ENCODE results near the gene RIPPLY2. TPM values are rescaled to one million over a fixed set of nuclear protein-coding genes. Genes with fewer than 3 reads are reported as not detected.
"Not testable (repeated sequence)": the region's sequence is repeated elsewhere in the genome, so short reads cannot be mapped to it uniquely, and the experiment has no call there.

Gene RIPPLY2, protein sequence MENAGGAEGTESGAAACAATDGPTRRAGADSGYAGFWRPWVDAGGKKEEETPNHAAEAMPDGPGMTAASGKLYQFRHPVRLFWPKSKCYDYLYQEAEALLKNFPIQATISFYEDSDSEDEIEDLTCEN
- total RNA-seq (not detected), polyA plus RNA-seq (not detected)

DNA sequence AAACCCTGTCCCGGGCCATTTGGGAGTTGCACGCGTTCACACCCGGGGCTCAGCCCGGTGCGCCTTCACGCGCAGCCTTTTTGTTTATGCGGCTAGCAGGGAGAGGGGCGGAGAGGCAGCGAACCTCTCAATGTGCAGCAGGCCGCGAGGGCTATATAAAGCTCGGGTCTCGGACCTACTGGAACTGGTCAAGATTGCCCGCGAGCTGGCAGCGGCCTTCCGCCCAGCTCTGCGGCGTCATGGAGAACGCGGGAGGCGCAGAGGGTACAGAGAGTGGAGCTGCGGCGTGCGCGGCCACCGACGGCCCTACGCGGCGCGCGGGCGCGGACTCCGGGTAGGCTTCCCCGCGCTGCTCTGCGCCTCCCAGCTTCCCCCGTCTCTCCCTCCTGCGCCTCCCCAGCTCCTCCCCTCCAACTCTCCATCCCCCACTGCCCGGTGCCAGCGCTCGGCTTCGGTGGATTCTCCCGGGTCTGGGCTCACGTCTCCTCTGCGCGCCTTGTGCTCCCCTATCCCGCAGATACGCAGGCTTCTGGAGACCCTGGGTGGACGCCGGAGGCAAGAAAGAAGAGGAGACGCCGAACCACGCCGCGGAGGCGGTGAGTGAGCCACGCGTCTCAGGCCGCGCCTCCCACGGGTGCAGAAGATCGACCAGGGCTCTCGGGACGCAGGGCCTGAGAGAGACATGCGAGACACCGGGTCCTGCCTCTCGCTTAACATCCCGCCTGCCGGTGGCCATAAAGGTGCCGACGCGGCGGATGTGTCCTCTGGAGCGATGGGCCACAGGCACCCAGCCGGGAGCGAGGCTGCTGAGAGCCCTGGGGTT lies at the start of gene RIPPLY2:
Gene RIPPLY2 (plus strand): TSS at position 183 of the 823 bp plus-strand sequence. CDS start 57 bp downstream, at position 240.
- WGBS: 4% methylated on average over 81 of the region's 81 CpGs
- Histone ChIP-seq H3K27ac (ENCODE audit: low read depth in 1 of 2, low read length in 2 of 2) (no peak within 1 kb of the TSS), H3K4me3 (ENCODE audit: low read depth in 1 of 3, low read length in 3 of 3) (peak within 1 kb of the TSS in 2 of 3 donors; percentile 34 to 43), H3K9ac (ENCODE audit: low read depth in 1 of 2, low read length in 2 of 2) (no peak within 1 kb of the TSS), H3K9me3 (ENCODE audit: control insufficient read depth in 4 of 4, low read length in 3 of 4) (no peaks in the 10 kb centered on the region), H3K27me3 (ENCODE audit: control insufficient read depth in 4 of 4, insufficient read depth in 4 of 4, low read length in 3 of 4) (peaks cover 2 to 11% (median 7%) of the 10 kb centered on the region in 4 donors), H3K36me3 (ENCODE audit: control insufficient read depth in 4 of 4, insufficient read depth in 3 of 4, low read depth in 1 of 4, low read length in 3 of 4) (no peaks in the 10 kb centered on the region), H3K4me1 (ENCODE audit: control insufficient read depth in 4 of 4, insufficient read depth in 4 of 4, low read length in 3 of 4) (peaks cover 7 to 13% (median 11%) of the 10 kb centered on the region in 4 donors)
- TF ChIP-seq RAD21 (IDR thresholded peaks at IDR 0.05) (no peak), TAF1 (conservative IDR thresholded peaks at IDR 0.05) (no peak), SP1 (IDR thresholded peaks at IDR 0.05) (no peak), RXRA (IDR thresholded peaks at IDR 0.05) (no peak)
- TF ChIP-seq, protein P1, sequence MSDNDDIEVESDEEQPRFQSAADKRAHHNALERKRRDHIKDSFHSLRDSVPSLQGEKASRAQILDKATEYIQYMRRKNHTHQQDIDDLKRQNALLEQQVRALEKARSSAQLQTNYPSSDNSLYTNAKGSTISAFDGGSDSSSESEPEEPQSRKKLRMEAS (IDR thresholded peaks at IDR 0.05): no peak
- DNase-seq (ENCODE audit: low spot score): no peak

DNA sequence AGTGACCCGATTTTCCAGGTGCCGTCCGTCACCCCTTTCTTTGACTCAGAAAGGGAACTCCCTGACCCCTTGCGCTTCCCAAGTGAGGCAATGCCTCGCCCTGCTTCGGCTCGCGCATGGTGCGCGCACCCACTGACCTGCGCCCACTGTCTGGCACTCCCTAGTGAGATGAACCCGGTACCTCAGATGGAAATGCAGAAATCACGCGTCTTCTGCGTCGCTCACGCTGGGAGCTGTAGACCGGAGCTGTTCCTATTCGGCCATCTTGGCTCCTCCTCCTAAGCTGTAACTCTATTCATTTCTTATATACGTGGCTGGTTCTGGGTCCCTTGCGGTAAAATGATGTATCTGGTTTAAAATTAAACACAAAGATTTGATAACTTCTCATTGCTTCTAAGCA lies 49.7 kb upstream of the RIPPLY2 start:
- not testable (repeated sequence) for H3K9ac ChIP-seq (ENCODE audit: low read depth in 1 of 2, low read length in 2 of 2); H3K9me3 ChIP-seq (ENCODE audit: control insufficient read depth in 4 of 4, low read length in 3 of 4); H3K4me1 ChIP-seq (ENCODE audit: control insufficient read depth in 4 of 4, insufficient read depth in 4 of 4, low read length in 3 of 4); H3K4me3 ChIP-seq (ENCODE audit: low read depth in 1 of 3, low read length in 3 of 3); H3K27me3 ChIP-seq (ENCODE audit: control insufficient read depth in 4 of 4, insufficient read depth in 4 of 4, low read length in 3 of 4); H3K27ac ChIP-seq (ENCODE audit: low read depth in 1 of 2, low read length in 2 of 2); H3K36me3 ChIP-seq (ENCODE audit: control insufficient read depth in 4 of 4, insufficient read depth in 3 of 4, low read depth in 1 of 4, low read length in 3 of 4); DNase-seq (ENCODE audit: low spot score)
- WGBS: 94% methylated on average over 9 of the region's 21 CpGs

DNA sequence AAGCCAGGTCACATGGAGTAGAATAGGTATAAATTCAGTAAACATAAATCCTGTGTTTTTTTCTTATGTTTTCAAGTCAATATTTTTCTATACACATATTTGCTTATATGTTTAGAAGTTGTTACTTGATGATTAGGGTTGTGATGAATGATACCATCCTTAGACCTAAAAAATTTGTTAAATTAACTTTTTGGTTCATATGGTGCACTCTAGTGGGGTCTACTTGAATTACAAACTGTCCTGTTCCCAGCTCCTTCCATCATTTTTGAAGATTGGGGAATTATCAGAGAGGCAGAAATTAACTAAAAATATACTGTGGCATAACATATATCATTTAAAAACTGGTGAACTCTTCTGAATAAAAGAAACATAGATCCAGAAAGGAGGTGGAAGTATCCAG lies 48.3 kb upstream of the RIPPLY2 start:
- TF ChIP-seq RXRA (IDR thresholded peaks at IDR 0.05) (no peak), FOXA2 (IDR thresholded peaks at IDR 0.05) (no peak), FOXA1 (IDR thresholded peaks at IDR 0.05) (no peak)
- H3K27me3 ChIP-seq (ENCODE audit: control insufficient read depth in 4 of 4, insufficient read depth in 4 of 4, low read length in 3 of 4): no peaks in the 10 kb centered on the region
- no peak for DNase-seq (ENCODE audit: low spot score)
- no peak overlapping the region for H3K27ac ChIP-seq (ENCODE audit: low read depth in 1 of 2, low read length in 2 of 2)
- no peaks in the 10 kb centered on the region for H3K36me3 ChIP-seq (ENCODE audit: control insufficient read depth in 4 of 4, insufficient read depth in 3 of 4, low read depth in 1 of 4, low read length in 3 of 4)
- H3K4me3 ChIP-seq (ENCODE audit: low read depth in 1 of 3, low read length in 3 of 3): no peak overlapping the region
- no peaks in the 10 kb centered on the region for H3K4me1 ChIP-seq (ENCODE audit: control insufficient read depth in 4 of 4, insufficient read depth in 4 of 4, low read length in 3 of 4)
- no peaks in the 10 kb centered on the region for H3K9me3 ChIP-seq (ENCODE audit: control insufficient read depth in 4 of 4, low read length in 3 of 4)
- no peak overlapping the region for H3K9ac ChIP-seq (ENCODE audit: low read depth in 1 of 2, low read length in 2 of 2)

DNA sequence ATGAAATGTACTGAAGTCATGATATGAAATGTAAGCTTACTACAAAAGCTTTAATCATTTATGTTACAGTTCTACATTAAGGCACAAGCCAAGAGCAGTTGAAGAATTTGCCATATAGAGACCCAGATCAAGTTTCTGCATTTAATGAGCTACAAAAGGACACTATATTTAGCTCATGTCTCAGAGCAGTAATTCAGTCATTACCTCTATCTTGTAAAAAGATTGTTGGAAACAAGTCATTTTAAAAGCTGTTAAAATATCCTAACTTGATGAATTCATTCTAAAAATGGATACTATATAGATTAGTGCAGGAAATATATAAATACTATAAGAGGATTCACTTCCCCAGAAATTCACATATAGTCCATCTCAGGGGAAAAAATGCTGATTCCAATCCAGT lies 45.2 kb upstream of the RIPPLY2 start:
- H3K27ac ChIP-seq (ENCODE audit: low read depth in 1 of 2, low read length in 2 of 2): no peak overlapping the region
- DNase-seq (ENCODE audit: low spot score): no peak
- no peaks in the 10 kb centered on the region for H3K9me3 ChIP-seq (ENCODE audit: control insufficient read depth in 4 of 4, low read length in 3 of 4)
- no peaks in the 10 kb centered on the region for H3K27me3 ChIP-seq (ENCODE audit: control insufficient read depth in 4 of 4, insufficient read depth in 4 of 4, low read length in 3 of 4)
- H3K36me3 ChIP-seq (ENCODE audit: control insufficient read depth in 4 of 4, insufficient read depth in 3 of 4, low read depth in 1 of 4, low read length in 3 of 4): no peaks in the 10 kb centered on the region
- TF ChIP-seq SP1 (IDR thresholded peaks at IDR 0.05) (no peak), FOXA1 (IDR thresholded peaks at IDR 0.05) (no peak), YY1 (IDR thresholded peaks at IDR 0.05) (no peak), RXRA (IDR thresholded peaks at IDR 0.05) (no peak), RAD21 (IDR thresholded peaks at IDR 0.05) (no peak), HNF4A (conservative IDR thresholded peaks at IDR 0.05) (no peak), HNF4G (IDR thresholded peaks at IDR 0.05) (no peak), EGR1 (IDR thresholded peaks at IDR 0.05; ENCODE audit: low read depth in 2 of 2) (no peak), GABPA (IDR thresholded peaks at IDR 0.05 in 1 of 2, conservative IDR thresholded peaks at IDR 0.05 in 1 of 2) (no peak)
- TF ChIP-seq, protein P2, sequence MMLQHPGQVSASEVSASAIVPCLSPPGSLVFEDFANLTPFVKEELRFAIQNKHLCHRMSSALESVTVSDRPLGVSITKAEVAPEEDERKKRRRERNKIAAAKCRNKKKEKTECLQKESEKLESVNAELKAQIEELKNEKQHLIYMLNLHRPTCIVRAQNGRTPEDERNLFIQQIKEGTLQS (IDR thresholded peaks at IDR 0.05): no peak
- TF ChIP-seq, protein P3, sequence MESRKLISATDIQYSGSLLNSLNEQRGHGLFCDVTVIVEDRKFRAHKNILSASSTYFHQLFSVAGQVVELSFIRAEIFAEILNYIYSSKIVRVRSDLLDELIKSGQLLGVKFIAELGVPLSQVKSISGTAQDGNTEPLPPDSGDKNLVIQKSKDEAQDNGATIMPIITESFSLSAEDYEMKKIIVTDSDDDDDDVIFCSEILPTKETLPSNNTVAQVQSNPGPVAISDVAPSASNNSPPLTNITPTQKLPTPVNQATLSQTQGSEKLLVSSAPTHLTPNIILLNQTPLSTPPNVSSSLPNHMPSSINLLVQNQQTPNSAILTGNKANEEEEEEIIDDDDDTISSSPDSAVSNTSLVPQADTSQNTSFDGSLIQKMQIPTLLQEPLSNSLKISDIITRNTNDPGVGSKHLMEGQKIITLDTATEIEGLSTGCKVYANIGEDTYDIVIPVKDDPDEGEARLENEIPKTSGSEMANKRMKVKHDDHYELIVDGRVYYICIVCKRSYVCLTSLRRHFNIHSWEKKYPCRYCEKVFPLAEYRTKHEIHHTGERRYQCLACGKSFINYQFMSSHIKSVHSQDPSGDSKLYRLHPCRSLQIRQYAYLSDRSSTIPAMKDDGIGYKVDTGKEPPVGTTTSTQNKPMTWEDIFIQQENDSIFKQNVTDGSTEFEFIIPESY (IDR thresholded peaks at IDR 0.05): no peak
- TF ChIP-seq, protein P4, sequence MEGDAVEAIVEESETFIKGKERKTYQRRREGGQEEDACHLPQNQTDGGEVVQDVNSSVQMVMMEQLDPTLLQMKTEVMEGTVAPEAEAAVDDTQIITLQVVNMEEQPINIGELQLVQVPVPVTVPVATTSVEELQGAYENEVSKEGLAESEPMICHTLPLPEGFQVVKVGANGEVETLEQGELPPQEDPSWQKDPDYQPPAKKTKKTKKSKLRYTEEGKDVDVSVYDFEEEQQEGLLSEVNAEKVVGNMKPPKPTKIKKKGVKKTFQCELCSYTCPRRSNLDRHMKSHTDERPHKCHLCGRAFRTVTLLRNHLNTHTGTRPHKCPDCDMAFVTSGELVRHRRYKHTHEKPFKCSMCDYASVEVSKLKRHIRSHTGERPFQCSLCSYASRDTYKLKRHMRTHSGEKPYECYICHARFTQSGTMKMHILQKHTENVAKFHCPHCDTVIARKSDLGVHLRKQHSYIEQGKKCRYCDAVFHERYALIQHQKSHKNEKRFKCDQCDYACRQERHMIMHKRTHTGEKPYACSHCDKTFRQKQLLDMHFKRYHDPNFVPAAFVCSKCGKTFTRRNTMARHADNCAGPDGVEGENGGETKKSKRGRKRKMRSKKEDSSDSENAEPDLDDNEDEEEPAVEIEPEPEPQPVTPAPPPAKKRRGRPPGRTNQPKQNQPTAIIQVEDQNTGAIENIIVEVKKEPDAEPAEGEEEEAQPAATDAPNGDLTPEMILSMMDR (IDR thresholded peaks at IDR 0.05; ENCODE audit: low read depth, low read length, missing input control): no peak
- TF ChIP-seq, protein P1 (IDR thresholded peaks at IDR 0.05): no peak
- no peak overlapping the region for H3K4me3 ChIP-seq (ENCODE audit: low read depth in 1 of 3, low read length in 3 of 3)
- H3K4me1 ChIP-seq (ENCODE audit: control insufficient read depth in 4 of 4, insufficient read depth in 4 of 4, low read length in 3 of 4): no peaks in the 10 kb centered on the region
- no peak overlapping the region for H3K9ac ChIP-seq (ENCODE audit: low read depth in 1 of 2, low read length in 2 of 2)

All from liver (tissue), 9 donors.